K562 (cell line): ENCODE data around the gene SCYL1. TPM values are rescaled to one million over a fixed set of nuclear protein-coding genes. Genes with fewer than 3 reads are reported as not detected.

Source experiments
- ATF3 ChIP-seq, 2 experiments: fragments of 450-650 bp in 1 of 2; sonication (generic) in 1 of 2; formaldehyde crosslinking in 1 of 2; IDR thresholded peaks in 1 of 2; conservative IDR thresholded peaks in 1 of 2; 2 replicates each; pipeline versions ENCODE4 v1.6.1 to v1.8.1; 2016 to 2023; ENCODE audit warnings: mild to moderate bottlenecking in 2 of 2, moderate library complexity in 2 of 2, inconsistent platforms in 1 of 2, missing genetic modification reagents in 1 of 2
- BDP1 ChIP-seq: IDR thresholded peaks from 3 replicates; pipeline ENCODE4 v1.6.1; 2011; ENCODE audit not compliant: insufficient read length, insufficient read depth
- CEBPB ChIP-seq: fragments of 450-650 bp; IDR thresholded peaks from 2 replicates; pipeline ENCODE4 v1.6.1; 2016; ENCODE audit warnings: missing genetic modification characterization, missing compliant biosample characterization
- E2F6 ChIP-seq, 2 experiments: IDR thresholded peaks; 2 replicates each; pipeline ENCODE4 v1.6.1; 2011; ENCODE audit warnings: borderline replicate concordance in 1 of 2, control low read depth in 1 of 2, low read depth in 1 of 2, low read length in 1 of 2, mild to moderate bottlenecking in 1 of 2, mixed read lengths in 1 of 2, moderate library complexity in 1 of 2; ENCODE audit not compliant: insufficient read depth in 1 of 2, insufficient read length in 1 of 2, poor library complexity in 1 of 2, severe bottlenecking in 1 of 2; ENCODE audit errors: extremely low read depth in 1 of 2
- FUS ChIP-seq: fragments of 200-400 bp; formaldehyde crosslinking; optimal IDR thresholded peaks from 2 replicates; pipeline ENCODE3; 2017; ENCODE audit warnings: low read depth, low read length
- KDM5B ChIP-seq: fragments of 200-600 bp; sonication (generic); IDR thresholded peaks from 2 replicates; pipeline ENCODE4 v1.6.1; 2012; ENCODE audit warnings: low read depth, mild to moderate bottlenecking, moderate library complexity, low read length, control low read depth, inconsistent platforms; ENCODE audit not compliant: insufficient replicate concordance
- NR1H2 ChIP-seq: sonication (generic); formaldehyde crosslinking; IDR thresholded peaks from 2 replicates; pipeline ENCODE4 v1.4.0; 2020; ENCODE audit warnings: mild to moderate bottlenecking, missing genetic modification reagents
- SLC30A9 ChIP-seq: fragments of 250-450 bp; sonication (Bioruptor Pico); IDR thresholded peaks from 2 replicates; pipeline ENCODE4 v1.8.0; 2022; ENCODE audit warnings: mild to moderate bottlenecking, moderate library complexity
- TAF15 ChIP-seq: fragments of 200-400 bp; formaldehyde crosslinking; IDR thresholded peaks from 2 replicates; pipeline ENCODE4 v1.6.1; 2017; ENCODE audit warnings: mild to moderate bottlenecking, low read depth, low read length, moderate library complexity
- ZMIZ1 ChIP-seq, 2 experiments: fragments of 150-350 bp in 1 of 2; IDR thresholded peaks; 2 replicates each; pipeline ENCODE4 v1.6.1; 2012 to 2016; ENCODE audit warnings: low read depth in 2 of 2, low read length in 2 of 2, mild to moderate bottlenecking in 1 of 2, moderate library complexity in 1 of 2
- ZNF280A ChIP-seq: fragments of 450-650 bp; IDR thresholded peaks from 2 replicates; pipeline ENCODE4 v1.6.1; 2018; ENCODE audit warnings: mild to moderate bottlenecking, low read depth; ENCODE audit not compliant: partially characterized antibody
- ZNF280B ChIP-seq: fragments of 250-450 bp; sonication (Bioruptor Pico); IDR thresholded peaks from 2 replicates; pipeline ENCODE4 v1.5.1; 2021; ENCODE audit warnings: mild to moderate bottlenecking
- ZNF778 ChIP-seq: fragments of 450-650 bp; formaldehyde crosslinking; IDR thresholded peaks from 2 replicates; pipeline ENCODE4 v1.4.0; 2020; ENCODE audit warnings: mild to moderate bottlenecking, moderate library complexity
- polyA plus RNA-seq, 8 experiments: library from polyadenylated mRNA; depleted of rRNA in 4 of 8; stranded (reverse) in 5 of 8; unstranded in 3 of 8; fragments of >200 nt; fragmentation: Nextera tagmentation in 2 of 8; fragmentation: Illumina TruSeq in 1 of 8; extraction: Ambion mirVana in 2 of 8; extraction: Trizol in 1 of 8; gene quantifications; 2 replicates each; pipeline versions ENCODE4 v1.2.1 to v1.2.3, GENCODE V29; 2011 to 2014; ENCODE audit warnings: inconsistent platforms in 1 of 8, missing spikeins in 1 of 8
- total RNA-seq, 7 experiments: library from RNA; depleted of rRNA in 6 of 7; stranded (reverse); fragments of >200 nt in 6 of 7; fragmentation: Illumina TruSeq in 2 of 7; extraction: Trizol in 2 of 7; gene quantifications; 2 replicates each; pipeline versions ENCODE4 v1.2.1 to v1.2.3, GENCODE V29; 2011 to 2021; ENCODE audit warnings: low replicate concordance in 1 of 7

SCYL1 gene
- total and polyA plus RNA-seq, 9 of the 15 experiments (the other 6 are each of a cell fraction or from before 2014, with no cell fraction given): 1.9 to 145 (median 57.6) TPM

- TF ChIP-seq KDM5B (peak; percentile 43), SLC30A9 (CRISPR knock-in tag) (no peak), FUS (no peak), ZNF778 (CRISPR knock-in tag) (no peak), TAF15 (no peak), ZMIZ1 (IDR thresholded peaks at IDR 0.05; ENCODE audit: low read depth in 2 of 2, low read length in 2 of 2) (no peak), ZNF280B (CRISPR knock-in tag) (no peak), NR1H2 (CRISPR knock-in tag) (no peak), BDP1 (no peak), CEBPB (tag) (no peak), E2F6 (IDR thresholded peaks at IDR 0.05; ENCODE audit: borderline replicate concordance in 1 of 2, extremely low read depth in 1 of 2, insufficient read depth in 1 of 2, insufficient read length in 1 of 2, low read depth in 1 of 2, low read length in 1 of 2, poor library complexity in 1 of 2, severe bottlenecking in 1 of 2) (peak in 1 of 2 experiments; percentile 24), ATF3 (IDR thresholded peaks at IDR 0.05) (no peak), ATF3 (CRISPR knock-in tag; conservative IDR thresholded peaks at IDR 0.05) (no peak), ZNF280A (no peak)
Observed at GRCh38 chr11:65524741-65525545, at the start of gene SCYL1 (continued).
